K562 (cell line): ENCODE measurements around the gene LGR6. TPM values are rescaled to one million over a fixed set of nuclear protein-coding genes. Genes with fewer than 3 reads are reported as not detected.

ENCODE experiments used
- BRF2 ChIP-seq: IDR thresholded peaks from 3 replicates; pipeline ENCODE4 v1.6.1; 2011; ENCODE audit warnings: borderline replicate concordance, mild to moderate bottlenecking; ENCODE audit not compliant: insufficient read length, insufficient read depth
- CREB1 ChIP-seq, 2 experiments: sonication (generic) in 1 of 2; formaldehyde crosslinking in 1 of 2; IDR thresholded peaks; 2 replicates each; pipeline versions ENCODE4 v1.6.1 to v1.8.0; 2012 to 2022; ENCODE audit warnings: inconsistent platforms in 1 of 2, mild to moderate bottlenecking in 1 of 2, missing genetic modification reagents in 1 of 2, moderate library complexity in 1 of 2
- DPF2 ChIP-seq: fragments of 450-650 bp; IDR thresholded peaks from 2 replicates; pipeline ENCODE4 v1.6.1; 2016
- EP300 ChIP-seq: IDR thresholded peaks from 2 replicates; pipeline ENCODE4 v1.6.1; 2012; ENCODE audit warnings: low read length, improper control_type of control experiment
- FOXP1 ChIP-seq: sonication (generic); formaldehyde crosslinking; IDR thresholded peaks from 2 replicates; pipeline ENCODE4 v1.8.0; 2022; ENCODE audit warnings: mild to moderate bottlenecking, missing genetic modification reagents
- GTF2F1 ChIP-seq: IDR thresholded peaks from 2 replicates; pipeline ENCODE4 v1.6.1; 2011; ENCODE audit warnings: low read depth, low read length, improper control_type of control experiment
- MAFF ChIP-seq: IDR thresholded peaks from 2 replicates; pipeline ENCODE4 v1.6.1; 2012; ENCODE audit warnings: low read length, improper control_type of control experiment
- NR3C1 ChIP-seq: sonication (generic); formaldehyde crosslinking; IDR thresholded peaks from 2 replicates; pipeline ENCODE4 v1.8.1; 2022; ENCODE audit warnings: missing genetic modification reagents
- SETDB1 ChIP-seq: IDR thresholded peaks from one replicate; pipeline ENCODE4 v1.6.1; 2012; ENCODE audit warnings: low read length, control low read depth, inconsistent platforms
- UBTF ChIP-seq, 2 experiments: IDR thresholded peaks; 2 replicates each; pipeline ENCODE4 v1.6.1; 2012; ENCODE audit warnings: improper control_type of control experiment in 2 of 2, low read depth in 2 of 2, low read length in 2 of 2, borderline replicate concordance in 1 of 2
- ZBTB9 ChIP-seq: fragments of 450-650 bp; formaldehyde crosslinking; IDR thresholded peaks from 2 replicates; pipeline ENCODE4 v1.4.0; 2020; ENCODE audit warnings: mild to moderate bottlenecking, moderate library complexity
- ZMIZ1 ChIP-seq, 2 experiments: fragments of 150-350 bp in 1 of 2; IDR thresholded peaks; 2 replicates each; pipeline ENCODE4 v1.6.1; 2012 to 2016; ENCODE audit warnings: low read depth in 2 of 2, low read length in 2 of 2, mild to moderate bottlenecking in 1 of 2, moderate library complexity in 1 of 2
- ZNF449 ChIP-seq: fragments of 250-450 bp; sonication (Bioruptor Pico); IDR thresholded peaks from 2 replicates; pipeline ENCODE4 v1.8.0; 2022; ENCODE audit warnings: moderate library complexity, mild to moderate bottlenecking, inconsistent platforms
- ZNF589 ChIP-seq: fragments of 200-800 bp; sonication (Bioruptor generic); IDR thresholded peaks from 2 replicates; pipeline ENCODE4 v1.6.1; 2016; ENCODE audit warnings: low read depth, missing genetic modification characterization, missing compliant biosample characterization
- ZNF668 ChIP-seq: fragments of 250-450 bp; sonication (Bioruptor Pico); IDR thresholded peaks from 2 replicates; pipeline ENCODE4 v1.8.0; 2022; ENCODE audit warnings: mild to moderate bottlenecking, inconsistent platforms
- ZNF780A ChIP-seq: fragments of 250-450 bp; sonication (Bioruptor Pico); IDR thresholded peaks from 2 replicates; pipeline ENCODE4 v1.5.0; 2021; ENCODE audit warnings: mild to moderate bottlenecking
- polyA plus RNA-seq, 8 experiments: library from polyadenylated mRNA; depleted of rRNA in 4 of 8; stranded (reverse) in 5 of 8; unstranded in 3 of 8; fragments of >200 nt; fragmentation: Nextera tagmentation in 2 of 8; fragmentation: Illumina TruSeq in 1 of 8; extraction: Ambion mirVana in 2 of 8; extraction: Trizol in 1 of 8; gene quantifications; 2 replicates each; pipeline versions ENCODE4 v1.2.1 to v1.2.3, GENCODE V29; 2011 to 2014; ENCODE audit warnings: inconsistent platforms in 1 of 8, missing spikeins in 1 of 8
- total RNA-seq, 7 experiments: library from RNA; depleted of rRNA in 6 of 7; stranded (reverse); fragments of >200 nt in 6 of 7; fragmentation: Illumina TruSeq in 2 of 7; extraction: Trizol in 2 of 7; gene quantifications; 2 replicates each; pipeline versions ENCODE4 v1.2.1 to v1.2.3, GENCODE V29; 2011 to 2021; ENCODE audit warnings: low replicate concordance in 1 of 7

LGR6 gene
- total and polyA plus RNA-seq, 9 of the 15 experiments (the other 6 are each of a cell fraction or from before 2014, with no cell fraction given) = 0.01 to 0.54 (median 0.17) TPM; not detected in 1

DNA sequence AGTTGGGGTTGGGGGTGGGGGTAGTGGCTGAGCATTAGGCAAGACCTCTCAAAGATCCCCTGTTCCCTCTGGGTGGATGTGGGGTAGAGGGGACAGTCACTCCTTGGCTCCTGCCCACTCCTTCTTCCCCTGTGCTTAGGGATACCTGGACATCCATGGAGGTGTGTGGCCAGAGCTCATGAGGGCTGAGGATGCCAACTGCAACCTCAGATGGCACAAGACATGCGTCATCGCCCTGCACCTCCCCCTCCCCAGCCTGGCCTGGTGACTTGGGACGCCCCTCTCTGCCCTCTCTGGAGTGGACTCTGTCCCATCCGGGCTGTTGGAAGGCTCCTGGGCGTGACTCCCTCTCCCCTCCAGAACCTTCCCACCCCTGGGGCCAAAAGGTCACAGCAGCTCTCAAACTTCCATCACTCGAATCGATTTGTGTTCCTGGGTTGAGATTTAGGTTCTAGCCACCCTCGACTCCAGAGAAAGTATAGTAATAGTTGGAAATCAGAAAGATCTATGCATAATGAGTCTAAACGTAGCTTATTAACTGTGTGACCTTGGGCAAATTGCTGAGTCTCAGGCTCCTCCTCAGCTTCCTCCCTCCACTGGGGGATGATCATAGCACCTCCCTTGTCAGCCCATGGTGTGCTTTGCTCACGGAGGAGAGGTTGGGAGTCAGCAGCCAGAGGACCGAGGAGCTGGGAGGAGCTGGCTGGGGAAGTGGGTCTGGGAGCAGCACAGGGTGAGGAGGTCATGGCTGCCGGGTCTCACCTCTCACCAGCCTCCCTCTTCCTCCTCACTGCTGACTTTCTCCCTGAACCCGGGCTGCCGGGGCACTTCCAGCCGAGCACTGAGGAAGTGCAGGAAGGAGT is 30.9 kb upstream of the LGR6 start (continued):
- TF ChIP-seq UBTF (IDR thresholded peaks at IDR 0.05; ENCODE audit: borderline replicate concordance in 1 of 2, low read depth in 2 of 2, low read length in 2 of 2) = peak; percentile 64 to 69; a peak in 1 of 4 replicates
- no peak; the same call in 1 of the 2 replicates for TF ChIP-seq ZNF589
- 0 out of 2 replicates have a peak, but pooled peaks have one; percentile 20 for TF ChIP-seq ZNF668 (CRISPR knock-in tag)
- TF ChIP-seq NR3C1 (CRISPR knock-in tag) = no peak
- 0 out of 2 replicates have a peak, but pooled peaks have one; percentile 48 for TF ChIP-seq DPF2
- TF ChIP-seq GTF2F1 = no peak
- peak; percentile 77; the same call in 1 of the 2 replicates for TF ChIP-seq ZBTB9 (CRISPR knock-in tag)
- no peak for TF ChIP-seq BRF2
- TF ChIP-seq EP300 = no peak; the same call in 1 of the 2 replicates
- TF ChIP-seq ZMIZ1 (IDR thresholded peaks at IDR 0.05; ENCODE audit: low read depth in 2 of 2, low read length in 2 of 2) = no peak
- peak; percentile 14; the same call in 1 of the 2 replicates for TF ChIP-seq ZNF449 (CRISPR knock-in tag)
- TF ChIP-seq SETDB1 = no peak
- TF ChIP-seq ZNF780A (CRISPR knock-in tag) = no peak
- TF ChIP-seq CREB1 (IDR thresholded peaks at IDR 0.05) = no peak
- TF ChIP-seq CREB1 (CRISPR knock-in tag; IDR thresholded peaks at IDR 0.05) = 0 out of 2 replicates have a peak, but pooled peaks have one; percentile 16
- no peak for TF ChIP-seq FOXP1
- TF ChIP-seq MAFF = no peak
